Neural progenitor cell (in vitro differentiated cells): ENCODE measurements around the gene KLK14.

Experiments
- EZH2phosphoT487 ChIP-seq: fragments of 200-600 bp; sonication (generic); IDR thresholded peaks from 2 replicates; pipeline ENCODE4 v1.6.1; 2017; ENCODE audit warnings: antibody characterized with exemption
- TF ChIP-seq, protein P1 (sequence below): fragments of 200-600 bp; sonication (generic); IDR thresholded peaks from 2 replicates; pipeline ENCODE4 v1.5.1; 2017; ENCODE audit warnings: antibody characterized with exemption, mild to moderate bottlenecking

DNA sequence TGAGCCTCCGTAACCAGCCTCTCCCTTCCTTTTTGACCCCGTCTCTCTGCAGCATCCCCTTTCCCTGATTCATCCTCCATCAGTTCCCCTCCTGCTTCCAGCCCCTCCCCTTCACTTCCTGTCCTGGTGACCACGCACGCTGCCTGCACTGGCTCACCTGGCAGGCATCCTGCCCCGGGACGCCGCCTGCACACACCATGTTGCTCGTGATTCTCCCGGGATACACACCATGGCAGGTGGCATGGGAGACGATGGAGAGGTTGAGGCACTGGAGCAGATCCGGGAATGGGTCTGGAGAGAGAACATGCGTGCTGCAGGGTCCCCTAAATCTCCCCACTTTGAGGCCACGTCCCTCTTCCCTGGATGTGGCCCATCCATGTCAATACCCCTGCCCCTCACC lies 52.1 kb downstream of the KLK14 start:
- TF ChIP-seq, protein P1, sequence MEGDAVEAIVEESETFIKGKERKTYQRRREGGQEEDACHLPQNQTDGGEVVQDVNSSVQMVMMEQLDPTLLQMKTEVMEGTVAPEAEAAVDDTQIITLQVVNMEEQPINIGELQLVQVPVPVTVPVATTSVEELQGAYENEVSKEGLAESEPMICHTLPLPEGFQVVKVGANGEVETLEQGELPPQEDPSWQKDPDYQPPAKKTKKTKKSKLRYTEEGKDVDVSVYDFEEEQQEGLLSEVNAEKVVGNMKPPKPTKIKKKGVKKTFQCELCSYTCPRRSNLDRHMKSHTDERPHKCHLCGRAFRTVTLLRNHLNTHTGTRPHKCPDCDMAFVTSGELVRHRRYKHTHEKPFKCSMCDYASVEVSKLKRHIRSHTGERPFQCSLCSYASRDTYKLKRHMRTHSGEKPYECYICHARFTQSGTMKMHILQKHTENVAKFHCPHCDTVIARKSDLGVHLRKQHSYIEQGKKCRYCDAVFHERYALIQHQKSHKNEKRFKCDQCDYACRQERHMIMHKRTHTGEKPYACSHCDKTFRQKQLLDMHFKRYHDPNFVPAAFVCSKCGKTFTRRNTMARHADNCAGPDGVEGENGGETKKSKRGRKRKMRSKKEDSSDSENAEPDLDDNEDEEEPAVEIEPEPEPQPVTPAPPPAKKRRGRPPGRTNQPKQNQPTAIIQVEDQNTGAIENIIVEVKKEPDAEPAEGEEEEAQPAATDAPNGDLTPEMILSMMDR, result no peak
- TF ChIP-seq EZH2phosphoT487, result no peak
